GM18861 (cell line): ENCODE measurements around the gene ROBO1.
"Not testable (repeated sequence)": the region's sequence is repeated elsewhere in the genome, so short reads cannot be mapped to it uniquely, and the experiment has no call there.

Experiments
- ATAC-seq: cut with Tn5 transposase; IDR thresholded peaks from one replicate; pipeline ENCODE4 v1.9.1; 2021; ENCODE audit not compliant: unreplicated experiment

The ROBO1 gene

DNA sequence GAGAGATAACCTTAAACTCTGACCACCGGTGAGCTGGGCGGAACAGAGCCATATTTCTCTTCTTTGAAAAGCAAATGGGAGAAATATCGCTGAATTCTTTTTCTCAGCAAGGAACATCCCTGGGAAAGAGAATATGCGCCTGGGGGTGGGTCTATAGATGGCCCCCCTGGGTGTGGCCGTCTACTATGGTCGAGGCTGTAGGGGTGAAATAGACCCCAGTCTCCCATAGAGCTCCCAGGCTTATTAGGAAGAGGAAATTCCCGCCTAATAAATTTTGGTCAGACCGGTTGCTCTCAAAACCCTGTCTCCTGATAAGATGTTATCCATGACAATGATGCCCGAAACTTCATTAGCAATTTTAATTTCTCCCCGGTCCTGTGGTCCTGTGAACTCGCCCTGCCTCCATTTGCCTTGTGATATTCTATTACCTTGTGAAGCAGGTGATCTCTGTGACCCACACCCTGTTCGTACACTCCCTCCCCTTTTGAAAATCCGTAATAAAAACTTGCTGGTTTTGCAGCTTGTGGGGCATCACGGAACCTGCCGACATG is 441.9 kb downstream of the ROBO1 start:
- not testable (repeated sequence) for ATAC-seq

DNA sequence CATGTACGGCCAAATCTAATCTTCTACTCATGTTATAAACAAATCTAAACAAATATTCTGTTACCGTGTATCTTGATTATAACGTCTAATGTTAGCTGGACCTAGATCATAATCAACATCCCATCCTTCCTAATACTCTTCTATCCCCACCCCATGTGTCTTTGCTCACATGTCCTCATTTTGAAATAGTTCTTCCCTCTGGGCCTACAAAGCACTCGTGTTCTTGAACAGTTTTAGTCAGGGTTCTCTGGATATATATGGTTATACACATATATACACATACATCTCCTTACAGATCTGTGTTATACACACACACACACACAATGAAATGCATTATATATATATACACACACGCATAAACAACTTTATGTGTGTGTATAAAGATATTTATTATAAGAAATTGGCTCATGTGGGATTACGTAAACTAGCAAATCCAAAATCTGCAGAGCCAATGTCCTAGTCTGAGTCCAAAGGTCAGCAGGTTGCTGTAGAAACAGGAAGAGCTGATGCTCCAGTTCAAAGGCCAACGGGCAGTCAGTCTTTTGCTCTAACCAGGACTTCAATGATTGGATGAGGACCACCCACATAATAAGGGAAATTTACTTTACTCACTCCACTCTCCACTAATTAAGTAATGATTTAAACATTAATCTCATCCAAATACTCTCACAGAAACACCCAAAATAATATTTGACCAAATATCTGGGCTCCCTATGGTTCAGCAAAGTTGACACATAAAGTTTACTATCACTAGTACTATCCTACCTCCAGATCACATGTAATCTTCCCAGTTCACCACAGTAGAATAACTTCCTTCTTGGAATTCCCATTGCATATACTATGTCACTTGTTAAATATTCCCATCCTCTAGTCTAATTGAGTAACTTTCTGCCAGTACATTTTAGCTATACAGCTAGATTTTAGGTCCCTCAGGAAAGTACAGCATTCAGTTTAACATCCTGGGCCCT is 450.0 kb downstream of the ROBO1 start:
- no peak for ATAC-seq

DNA sequence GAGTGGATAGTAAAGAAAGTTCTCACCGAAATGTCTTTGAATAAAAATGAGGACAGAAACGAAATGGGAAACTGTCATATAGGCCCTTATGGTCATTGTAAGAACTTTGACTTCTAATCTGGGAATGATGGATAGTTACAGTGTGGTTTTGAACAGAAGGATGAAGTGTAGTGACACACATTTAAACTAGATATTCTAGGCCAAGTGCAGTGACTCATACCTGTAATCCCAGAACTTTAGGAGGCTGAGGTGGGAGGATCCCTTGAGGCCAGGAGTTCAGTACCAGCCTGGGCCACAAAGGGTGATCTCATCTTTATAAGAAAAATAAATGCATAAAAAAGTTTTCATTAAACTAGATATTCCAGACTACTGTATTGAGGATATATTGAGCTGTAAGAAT is 452.8 kb downstream of the ROBO1 start:
- ATAC-seq = no peak

DNA sequence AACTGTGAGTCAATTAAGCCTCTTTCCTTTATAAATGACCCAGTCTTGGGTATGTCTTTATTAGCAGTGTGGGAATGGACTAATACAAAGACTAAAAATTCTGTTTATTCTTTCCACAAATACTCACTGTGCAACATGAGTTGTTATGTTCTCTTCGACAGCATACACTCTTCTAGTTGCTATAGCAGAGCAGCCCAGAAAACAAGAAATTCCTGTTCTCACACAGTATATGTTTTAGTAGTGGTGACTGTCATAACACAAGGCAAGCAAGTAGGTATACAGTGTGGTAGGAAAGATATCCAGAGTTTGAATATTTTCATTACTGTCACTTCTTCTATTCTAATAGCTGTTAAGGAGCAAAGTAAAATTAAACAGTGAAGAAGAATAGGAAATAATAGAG is 453.3 kb downstream of the ROBO1 start:
- no peak for ATAC-seq

GRCh38 chr3:79310016-79310415 is 457.8 kb downstream of the ROBO1 start:
- no peak for ATAC-seq

GRCh38 chr3:79306934-79307570 is 460.7 kb downstream of the ROBO1 start:
- ATAC-seq = no peak

DNA sequence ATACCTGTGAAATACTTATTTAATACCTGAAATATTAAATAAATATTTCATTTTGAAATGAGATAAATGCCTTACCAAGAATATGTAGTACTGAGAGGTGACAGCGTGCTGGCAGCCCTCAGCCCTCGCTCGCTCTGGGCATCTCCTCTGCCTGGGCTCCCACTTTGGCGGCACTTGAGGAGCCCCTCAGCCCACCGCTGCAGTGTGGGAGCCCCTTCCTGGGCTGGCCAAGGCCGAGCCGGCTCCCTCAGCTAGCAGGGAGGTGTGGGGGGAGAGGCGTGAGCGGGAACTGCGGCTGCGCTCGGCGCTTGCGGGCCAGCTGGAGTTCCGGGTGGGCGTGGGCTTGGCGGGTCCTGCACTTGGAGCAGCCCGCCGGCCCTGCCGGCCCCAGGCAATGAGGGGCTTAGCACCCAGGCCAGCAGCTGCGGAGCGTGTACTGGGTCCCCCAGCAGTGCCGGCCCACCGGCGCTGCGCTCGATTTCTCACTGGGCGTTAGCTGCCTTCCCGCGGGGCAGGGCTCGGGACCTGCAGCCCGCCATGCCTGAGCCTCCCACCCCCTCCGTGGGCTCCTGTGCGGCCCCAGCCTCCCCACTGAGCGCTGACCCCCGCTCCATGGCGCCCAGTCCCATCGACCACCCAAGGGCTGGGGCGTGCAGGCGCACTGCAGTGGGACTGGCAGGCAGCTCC is 467.7 kb downstream of the ROBO1 start:
- ATAC-seq = not testable (repeated sequence)

DNA sequence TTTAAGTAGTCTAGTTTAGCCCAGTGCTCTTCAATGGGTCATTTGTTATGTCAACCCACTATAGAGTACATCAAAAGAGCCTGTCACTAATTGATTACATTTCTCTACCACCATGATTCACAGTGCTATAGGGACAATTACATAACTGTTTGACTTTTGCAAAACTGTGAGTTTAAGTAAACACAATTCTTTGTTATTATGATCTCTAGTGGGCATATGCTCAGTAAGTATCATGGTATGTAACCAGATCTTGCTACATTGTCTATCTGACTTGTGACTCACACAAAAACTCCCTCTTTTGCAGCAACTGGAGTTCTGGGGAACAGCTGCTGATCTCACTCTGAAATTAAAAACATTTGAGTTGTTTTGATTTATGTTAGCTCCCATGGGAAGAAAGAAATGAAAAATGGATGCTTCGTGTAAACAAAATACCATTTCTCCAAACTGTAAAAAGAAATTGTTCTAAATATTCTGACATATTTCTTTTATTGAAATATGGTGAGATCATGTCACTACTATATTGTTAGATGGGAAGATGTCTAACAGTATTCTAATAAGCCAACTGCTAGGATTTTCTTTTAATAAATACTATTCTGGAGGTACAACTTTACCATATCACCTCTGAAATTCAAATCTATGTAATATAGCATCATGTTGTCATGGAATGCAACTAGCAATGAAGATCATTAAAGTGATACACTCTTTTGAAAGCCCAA is 470.4 kb downstream of the ROBO1 start:
- ATAC-seq = no peak

DNA sequence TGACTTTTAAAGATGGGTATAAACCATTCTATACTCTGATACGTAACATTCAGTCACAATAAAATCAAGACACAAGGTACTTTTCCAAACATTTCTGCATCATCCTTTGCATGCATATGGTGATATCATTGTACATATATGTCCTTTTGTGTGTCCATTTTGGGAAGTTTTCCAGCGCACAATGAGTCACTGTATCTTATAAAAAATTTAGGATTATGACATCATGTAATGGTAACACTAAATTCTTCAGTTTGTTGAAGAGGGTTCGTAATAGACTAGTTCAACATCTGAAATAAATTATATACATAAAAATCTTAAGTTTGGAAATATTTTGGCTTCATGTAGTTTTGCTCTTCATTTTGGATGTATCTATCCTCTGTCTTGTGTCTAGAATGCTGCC is 480.9 kb downstream of the ROBO1 start:
- ATAC-seq = no peak

DNA sequence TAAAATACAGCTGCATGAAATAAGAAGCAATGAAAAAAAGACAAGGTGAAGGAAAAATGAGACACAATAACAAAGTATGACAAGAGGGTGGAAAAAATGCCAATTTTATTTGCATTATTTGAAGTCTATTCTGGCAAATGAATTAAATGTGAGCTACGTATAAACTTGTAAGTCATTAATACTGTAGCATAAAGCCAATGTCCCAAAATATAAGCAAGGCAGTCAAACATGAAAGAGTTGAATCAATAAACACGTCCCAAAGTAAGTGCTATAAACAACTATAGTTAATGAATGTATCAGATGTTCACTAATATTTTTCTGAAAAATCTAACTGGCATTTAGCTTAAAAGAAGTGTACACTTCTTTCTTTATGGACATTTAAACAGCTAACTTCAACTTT is 481.9 kb downstream of the ROBO1 start:
- no peak for ATAC-seq

GRCh38 chr3:79285380-79285779 is 482.4 kb downstream of the ROBO1 start:
- no peak for ATAC-seq

DNA sequence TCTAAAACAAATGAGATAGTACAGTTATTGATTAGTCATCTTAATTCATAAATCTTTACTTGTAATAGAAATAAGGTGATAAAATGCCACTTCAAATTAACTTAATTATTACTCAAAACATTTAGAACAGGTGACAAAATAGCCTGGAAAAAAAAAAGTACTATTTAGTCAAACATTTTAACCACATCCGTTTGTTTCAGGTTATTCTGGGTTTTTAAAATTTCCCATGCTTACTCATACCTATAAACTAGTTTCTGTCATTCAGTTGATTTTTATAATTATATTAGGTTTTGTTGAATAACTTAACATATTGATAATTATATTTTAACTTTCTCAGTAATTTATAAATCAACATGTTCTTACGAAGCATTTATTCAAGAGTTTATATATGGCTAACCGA is 483.0 kb downstream of the ROBO1 start:
- no peak for ATAC-seq

DNA sequence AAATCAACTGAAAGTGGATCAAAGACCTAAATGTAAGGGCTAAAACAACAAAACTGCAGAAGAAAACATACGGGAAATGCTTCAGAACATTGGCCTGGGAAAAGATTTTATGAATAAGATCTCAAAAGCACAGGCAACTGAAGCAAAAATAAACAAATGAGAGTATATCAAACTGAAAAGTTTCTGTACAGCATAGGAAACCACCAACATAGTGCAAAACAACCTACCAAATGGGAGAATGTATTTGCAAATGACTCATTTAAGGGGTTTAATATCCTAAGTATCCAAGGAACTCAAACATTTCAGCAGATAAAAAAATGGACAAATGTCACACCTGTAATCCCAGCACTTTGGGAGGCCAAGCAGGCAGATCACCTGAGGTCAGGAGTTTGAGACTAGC is 489.1 kb downstream of the ROBO1 start:
- ATAC-seq = no peak

DNA sequence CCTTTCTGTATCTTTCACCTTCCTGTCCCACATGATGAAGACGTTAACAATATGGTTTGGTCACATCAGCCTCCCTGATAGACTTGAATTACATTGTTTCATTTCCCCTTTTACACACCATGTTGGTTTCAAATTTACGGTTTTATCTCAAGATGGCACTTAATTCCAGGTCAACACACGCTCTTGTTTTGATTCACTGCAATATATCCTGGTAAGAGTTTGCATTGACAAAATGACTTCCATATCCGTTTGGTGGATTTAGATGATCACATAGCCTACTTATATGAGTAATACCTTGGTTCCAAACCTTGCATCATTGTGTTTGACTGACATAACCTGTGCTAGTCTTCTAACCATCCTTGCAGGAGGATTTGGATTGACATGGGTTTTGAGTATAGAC is 499.4 kb downstream of the ROBO1 start:
- no peak for ATAC-seq

DNA sequence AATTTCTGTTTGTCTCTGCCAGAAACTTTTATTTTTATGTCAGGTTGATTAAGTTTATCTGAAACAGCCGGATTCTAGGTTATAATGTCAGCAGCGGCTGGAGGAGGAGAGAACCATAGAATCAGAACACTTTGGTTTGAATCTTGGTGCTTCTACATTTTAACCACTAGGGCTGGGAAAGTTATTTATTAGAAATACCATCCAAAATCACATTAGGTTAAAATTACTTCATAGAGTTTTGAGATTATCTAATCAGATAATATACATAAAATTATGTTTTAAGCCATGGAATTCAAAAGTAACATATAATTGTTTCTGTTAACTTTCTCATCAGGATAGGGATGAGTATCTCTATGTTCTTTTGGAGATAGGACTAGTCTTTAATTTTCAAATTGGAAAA is 502.9 kb downstream of the ROBO1 start:
- no peak for ATAC-seq

GRCh38 chr3:79263423-79263822 is 504.4 kb downstream of the ROBO1 start:
- no peak for ATAC-seq

DNA sequence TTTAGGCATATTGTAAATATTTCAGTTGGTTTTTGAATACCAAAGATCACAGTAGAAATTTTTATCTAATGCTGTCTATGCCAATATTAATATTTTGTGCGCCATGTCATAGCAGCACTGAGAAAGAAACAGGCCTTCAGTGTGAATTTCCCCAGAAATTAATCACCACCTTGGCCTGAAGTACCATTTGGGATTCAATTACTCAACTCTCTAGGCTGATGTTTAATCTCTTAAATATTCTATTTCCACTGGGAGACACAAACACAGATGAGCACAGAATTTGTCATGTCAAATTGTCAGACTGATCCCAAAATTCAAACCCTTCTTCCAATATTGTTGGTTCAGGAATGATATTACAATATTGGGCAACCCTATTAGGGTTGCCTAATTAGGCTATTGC is 509.3 kb downstream of the ROBO1 start:
- no peak for ATAC-seq

GRCh38 chr3:79257791-79258190 is 510.0 kb downstream of the ROBO1 start:
- ATAC-seq = no peak

DNA sequence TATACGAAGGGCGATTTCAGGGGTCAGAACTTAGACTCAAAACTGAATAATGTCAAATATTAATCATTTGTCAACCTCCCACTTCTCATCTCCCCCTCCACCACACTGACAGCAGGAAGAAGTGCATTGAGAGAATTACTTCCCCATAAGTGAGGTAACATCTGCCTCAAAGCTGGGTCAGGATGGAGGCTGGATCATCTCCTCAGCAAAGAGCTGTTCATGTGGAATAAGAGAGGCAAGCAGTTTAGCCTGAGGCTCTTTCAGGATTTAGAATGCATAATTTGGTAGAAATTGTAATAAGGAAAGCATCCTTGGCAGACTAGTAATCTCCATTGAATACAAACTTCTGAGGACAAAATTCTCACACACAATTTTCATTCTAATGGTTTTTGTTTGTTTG is 512.1 kb downstream of the ROBO1 start:
- no peak for ATAC-seq

GRCh38 chr3:79255292-79255691 is 512.5 kb downstream of the ROBO1 start:
- no peak for ATAC-seq

- ATAC-seq = no peak
Observed at GRCh38 chr3:79253704-79254103, 514.1 kb downstream of the ROBO1 start.
